ENCODE measurements around the gene PIK3R1. TPM values are rescaled to one million over a fixed set of nuclear protein-coding genes. Genes with fewer than 3 reads are reported as not detected.
A peak's percentile ranks its signal among the peaks of the same experiment; 100 is the strongest.

PIK3R1 gene
- total RNA-seq, 6 donors from 2014 or later, result 52.3 to 112 (median 92.5) TPM

GRCh38 chr5:68224509-68225187, 9.1 kb downstream of the PIK3R1 start:
- ATAC-seq (ENCODE audit: low FRiP score in 2 of 2) (peak in 1 of 2 donors; percentile 55), DNase-seq (no peak)
- Histone ChIP-seq H3K9me3 (no peaks in the 10 kb centered on the region), H3K27ac (peak overlapping the region in 1 of 4 donors; percentile 72), H3K36me3 (peaks cover 0 to 29% (median 10%) of the 10 kb centered on the region in 4 donors), H3K4me3 (no peak overlapping the region), H3K27me3 (no peaks in the 10 kb centered on the region), H3K4me1 (peaks cover 23 to 35% (median 28%) of the 10 kb centered on the region in 4 donors)
- TF ChIP-seq EP300 (IDR thresholded peaks at IDR 0.05) (no peak), POLR2A (IDR thresholded peaks at IDR 0.05) (no peak)
- 51 to 58% methylated on average over 4 of the region's 4 CpGs for WGBS, 2 donors

- peaks cover 26 to 35% (median 30%) of the 10 kb centered on the region in 4 donors for H3K4me1 ChIP-seq
- H3K27me3 ChIP-seq, result no peaks in the 10 kb centered on the region
- H3K36me3 ChIP-seq, result peaks cover 0 to 29% (median 10%) of the 10 kb centered on the region in 4 donors
- H3K4me3 ChIP-seq, result no peak overlapping the region
- TF ChIP-seq POLR2AphosphoS5 (IDR thresholded peaks at IDR 0.05) (no peak), EP300 (IDR thresholded peaks at IDR 0.05) (no peak), POLR2A (IDR thresholded peaks at IDR 0.05) (no peak), CTCF (IDR thresholded peaks at IDR 0.05) (no peak)
- no peaks in the 10 kb centered on the region for H3K9me3 ChIP-seq
- peak overlapping the region; percentile 4 to 72 (median 38) for H3K27ac ChIP-seq
- peak; percentile 51 to 79 for ATAC-seq (ENCODE audit: low FRiP score in 2 of 2)
- peak in 1 of 2 donors; percentile 81 for DNase-seq
- 67 to 75% methylated on average over 12 of the region's 12 CpGs for WGBS, 2 donors
Measured at GRCh38 chr5:68225188-68225910, 9.8 kb downstream of the PIK3R1 start.

- H3K27ac ChIP-seq, result peak overlapping the region; percentile 4 to 72 (median 30)
- H3K27me3 ChIP-seq, result no peaks in the 10 kb centered on the region
- no peak for DNase-seq
- TF ChIP-seq CTCF (IDR thresholded peaks at IDR 0.05), result no peak
- TF ChIP-seq POLR2A (IDR thresholded peaks at IDR 0.05), result no peak
- peak in 1 of 2 donors; percentile 24 for TF ChIP-seq POLR2AphosphoS5 (IDR thresholded peaks at IDR 0.05)
- TF ChIP-seq EP300 (IDR thresholded peaks at IDR 0.05), result no peak
- H3K4me1 ChIP-seq, result peaks cover 29 to 38% (median 36%) of the 10 kb centered on the region in 4 donors
- H3K9me3 ChIP-seq, result no peaks in the 10 kb centered on the region
- ATAC-seq (ENCODE audit: low FRiP score in 2 of 2), result peak in 1 of 2 donors; percentile 43
- 67 to 84% methylated on average over 15 of the region's 15 CpGs for WGBS, 2 donors
- H3K36me3 ChIP-seq, result peaks cover 0 to 33% (median 10%) of the 10 kb centered on the region in 4 donors
- H3K4me3 ChIP-seq, result no peak overlapping the region
Measured at GRCh38 chr5:68225911-68226545, 10.5 kb downstream of the PIK3R1 start.

- TF ChIP-seq EP300 (IDR thresholded peaks at IDR 0.05) (no peak), CTCF (IDR thresholded peaks at IDR 0.05) (no peak), POLR2A (IDR thresholded peaks at IDR 0.05) (no peak), POLR2AphosphoS5 (IDR thresholded peaks at IDR 0.05) (no peak)
- Histone ChIP-seq H3K27ac (peak overlapping the region in 1 of 4 donors; percentile 18), H3K4me1 (peaks cover 32 to 44% (median 39%) of the 10 kb centered on the region in 4 donors), H3K36me3 (peaks cover 0 to 35% (median 10%) of the 10 kb centered on the region in 4 donors), H3K4me3 (no peak overlapping the region), H3K9me3 (no peaks in the 10 kb centered on the region), H3K27me3 (no peaks in the 10 kb centered on the region)
- DNase-seq (no peak), ATAC-seq (ENCODE audit: low FRiP score in 2 of 2) (no peak)
- 71 to 82% methylated on average over 8 of the region's 8 CpGs for WGBS, 2 donors
Measured at GRCh38 chr5:68226546-68227073, 11.1 kb downstream of the PIK3R1 start.
